ENCODE measurements around the gene ERCC6.

DNA sequence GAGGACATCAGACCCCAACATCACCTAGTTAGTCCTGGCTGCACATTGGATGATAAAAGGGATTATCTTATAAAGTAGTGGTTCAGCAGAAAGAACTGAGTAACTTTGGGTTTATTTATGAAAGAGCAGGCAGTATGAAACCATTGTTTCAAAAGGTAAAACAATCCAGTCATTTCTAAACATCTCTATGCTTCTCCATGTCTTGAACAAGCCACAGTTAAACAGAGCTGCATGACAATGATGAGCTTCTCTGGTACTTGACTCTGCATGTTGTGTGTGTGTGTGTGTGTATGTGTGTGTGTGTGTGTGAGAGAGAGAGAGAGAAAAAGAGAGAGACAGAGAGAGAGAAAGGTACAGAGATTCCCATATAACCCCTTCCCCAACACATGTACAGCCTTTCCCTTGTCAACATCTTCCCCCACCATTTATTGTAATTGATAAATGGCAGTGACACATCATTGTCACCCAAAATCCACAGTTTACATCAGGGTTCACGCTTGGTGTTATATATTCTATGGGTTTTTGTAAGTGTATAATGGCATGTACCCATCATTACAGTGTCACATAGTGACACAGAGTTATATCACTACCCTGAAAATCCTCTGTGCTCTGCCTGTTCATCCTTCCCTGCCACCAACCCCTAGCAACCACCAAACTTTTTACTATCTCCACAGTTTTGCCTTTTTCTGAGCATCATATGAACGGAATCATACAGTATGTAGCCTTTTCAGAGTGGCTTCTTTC, 38.4 kb upstream of the ERCC6 start:
- TF ChIP-seq, protein P1, sequence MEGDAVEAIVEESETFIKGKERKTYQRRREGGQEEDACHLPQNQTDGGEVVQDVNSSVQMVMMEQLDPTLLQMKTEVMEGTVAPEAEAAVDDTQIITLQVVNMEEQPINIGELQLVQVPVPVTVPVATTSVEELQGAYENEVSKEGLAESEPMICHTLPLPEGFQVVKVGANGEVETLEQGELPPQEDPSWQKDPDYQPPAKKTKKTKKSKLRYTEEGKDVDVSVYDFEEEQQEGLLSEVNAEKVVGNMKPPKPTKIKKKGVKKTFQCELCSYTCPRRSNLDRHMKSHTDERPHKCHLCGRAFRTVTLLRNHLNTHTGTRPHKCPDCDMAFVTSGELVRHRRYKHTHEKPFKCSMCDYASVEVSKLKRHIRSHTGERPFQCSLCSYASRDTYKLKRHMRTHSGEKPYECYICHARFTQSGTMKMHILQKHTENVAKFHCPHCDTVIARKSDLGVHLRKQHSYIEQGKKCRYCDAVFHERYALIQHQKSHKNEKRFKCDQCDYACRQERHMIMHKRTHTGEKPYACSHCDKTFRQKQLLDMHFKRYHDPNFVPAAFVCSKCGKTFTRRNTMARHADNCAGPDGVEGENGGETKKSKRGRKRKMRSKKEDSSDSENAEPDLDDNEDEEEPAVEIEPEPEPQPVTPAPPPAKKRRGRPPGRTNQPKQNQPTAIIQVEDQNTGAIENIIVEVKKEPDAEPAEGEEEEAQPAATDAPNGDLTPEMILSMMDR (IDR thresholded peaks at IDR 0.05) = no peak
- no peak for TF ChIP-seq POLR2A (IDR thresholded peaks at IDR 0.05)

Data from heart left ventricle (tissue), 13 donors.